Measurements from ENCODE around the gene PDK2. TPM values are rescaled to one million over a fixed set of nuclear protein-coding genes. Genes with fewer than 3 reads are reported as not detected.

Gene PDK2
- total RNA-seq (2011; cell fraction: chromatin; rRNA removed; ENCODE audit: low replicate concordance) = 1.4 and 4.1 TPM in 2 replicates
- 1.1 and 3.0 TPM in 2 replicates for total RNA-seq (2011; cell fraction: nucleolus; rRNA removed)
- total RNA-seq (2011; cell fraction: nucleoplasm; rRNA removed) = 0.37 and 0.53 TPM in 2 replicates
- total RNA-seq (2014; rRNA removed) (1.00 and 1.5 TPM in 2 replicates), total RNA-seq (2014; rRNA removed; fragmentation: Illumina TruSeq; extraction: Trizol) (0.38 and 0.87 TPM in 2 replicates), total RNA-seq (2015; rRNA removed; fragmentation: Illumina TruSeq; extraction: Trizol) (1.2 and 1.4 TPM in 2 replicates), total RNA-seq (2021) (1.9 and 2.5 TPM in 2 replicates), polyA plus RNA-seq (2011; rRNA removed) (1.8 and 5.3 TPM in 2 replicates), polyA plus RNA-seq (2014; fragmentation: Illumina TruSeq; extraction: Trizol) (2.0 and 2.7 TPM in 2 replicates), polyA plus RNA-seq (2014; fragmentation: Nextera tagmentation; extraction: Ambion mirVana) (under 1 TPM; 0.03 to 0.08 TPM), polyA plus RNA-seq (2014; rRNA removed) (1.5 and 2.6 TPM in 2 replicates), polyA minus RNA-seq (2011; rRNA and poly(A)+ RNA removed) (3.0 and 4.2 TPM in 2 replicates), Bru-seq, nascent RNA (percentile 24 among the genes with signal in this experiment), BruChase-seq, experiment 1, labeled RNA remaining after a 2-hour chase (percentile 6 among the genes with signal in this experiment), BruChase-seq, experiment 2, labeled RNA remaining after a 6-hour chase (percentile 13 among the genes with signal in this experiment)
- polyA plus RNA-seq (2011; cell fraction: cytosol; rRNA removed) = 3.7 and 10.5 TPM in 2 replicates
- polyA plus RNA-seq (2011; cell fraction: nucleus; rRNA removed) = 4.9 and 5.8 TPM in 2 replicates
- 2.6 and 5.2 TPM in 2 replicates for polyA plus RNA-seq (2012)
- polyA minus RNA-seq (2011; cell fraction: cytosol; rRNA and poly(A)+ RNA removed) = 3.3 and 9.3 TPM in 2 replicates
- polyA minus RNA-seq (2011; cell fraction: nucleus; rRNA and poly(A)+ RNA removed) = 1.6 and 1.8 TPM in 2 replicates
- long read RNA-seq, experiment 1 = 0 reads
- long read RNA-seq, experiment 2, partial matches to known transcripts = 0 of 2 reads
- long read RNA-seq, experiment 2, other reads (novel, unspliced or antisense) = 0 of 2 reads
- long read RNA-seq, experiment 3, partial matches to known transcripts = 0 of 1 reads
- long read RNA-seq, experiment 3, other reads (novel, unspliced or antisense) = 0 of 1 reads

DNA sequence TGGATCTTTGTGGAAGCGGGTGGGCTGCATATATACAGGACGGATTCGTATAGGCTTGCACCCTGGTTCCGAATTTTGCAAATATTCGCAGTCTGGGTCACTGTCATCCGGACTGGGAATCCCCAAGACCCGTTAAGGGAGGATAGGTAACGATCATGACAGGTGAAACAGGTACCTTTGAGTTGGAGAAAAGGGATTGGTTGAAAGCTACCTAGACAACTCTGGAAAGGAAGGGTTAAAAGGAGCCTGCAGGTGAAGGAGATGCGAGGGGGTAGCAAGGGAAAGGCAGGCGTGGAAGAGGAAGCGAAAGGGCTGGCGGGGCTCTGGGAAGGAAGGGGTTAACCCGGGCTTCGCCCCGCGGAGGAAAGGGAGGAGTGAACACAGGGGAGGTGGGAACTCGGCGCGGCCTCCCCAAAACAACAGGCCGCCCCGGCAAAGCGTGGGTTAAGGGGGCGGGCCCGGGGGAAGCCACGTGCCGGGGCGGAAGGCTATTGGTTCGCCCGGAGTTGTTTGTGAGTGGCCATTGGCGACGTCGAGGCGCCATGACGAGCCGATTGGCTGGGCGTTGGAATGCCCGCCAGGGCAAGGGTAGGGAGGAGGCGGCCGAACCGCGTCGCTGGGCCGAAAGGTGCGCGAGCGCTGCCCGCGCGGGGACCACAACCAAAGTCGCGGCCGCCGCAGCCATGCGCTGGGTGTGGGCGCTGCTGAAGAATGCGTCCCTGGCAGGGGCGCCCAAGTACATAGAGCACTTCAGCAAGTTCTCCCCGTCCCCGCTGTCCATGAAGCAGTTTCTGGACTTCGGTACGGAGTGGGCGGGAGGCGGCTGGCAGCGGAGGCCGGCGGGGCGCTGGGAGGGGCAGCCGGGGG, at the start of gene PDK2:
TSS of gene PDK2 (plus strand) at position 599 of the 867 bp plus-strand sequence. CDS start at position 684, 85 bp downstream.
- intact Hi-C loops (cut with micrococcal nuclease) = loop anchor here (1.0 kb wide), 2 partner anchors 66 to 202 kb away; no protein-coding TSS in a partner anchor
- TF ChIP-seq PRPF4 (IDR thresholded peaks at IDR 0.05; ENCODE audit: insufficient read depth, low read depth, low read length, poor library complexity, severe bottlenecking) (no peak), ETV5 (CRISPR knock-in tag; IDR thresholded peaks at IDR 0.05; ENCODE audit: low read depth) (0 out of 2 replicates have a peak, but pooled peaks have one; percentile 34), PTRF (tag; IDR thresholded peaks at IDR 0.05) (no peak), PPARD (CRISPR knock-in tag; IDR thresholded peaks at IDR 0.05) (no peak), NRF1 (conservative IDR thresholded peaks at IDR 0.05 in 1 of 2, IDR thresholded peaks at IDR 0.05 in 1 of 2) (peak; percentile 69), FOS (IDR thresholded peaks at IDR 0.05; ENCODE audit: extremely low read depth, insufficient read length) (peak; percentile 82), YY1 (IDR thresholded peaks at IDR 0.05; ENCODE audit: borderline replicate concordance in 1 of 3, control insufficient read depth in 1 of 3, extremely low read depth in 1 of 3, insufficient read depth in 3 of 3, insufficient read length in 1 of 3, insufficient replicate concordance in 2 of 3, low read depth in 1 of 3, low read length in 2 of 3) (peak in 2 of 3 experiments; percentile 59 to 70), FOXM1 (IDR thresholded peaks at IDR 0.05; ENCODE audit: low read depth) (peak; percentile 75), FOXM1 (CRISPR knock-in tag; IDR thresholded peaks at IDR 0.05; ENCODE audit: low read depth) (no peak), ARHGAP35 (IDR thresholded peaks at IDR 0.05; ENCODE audit: partially characterized antibody) (no peak), ZNF12 (CRISPR knock-in tag; IDR thresholded peaks at IDR 0.05) (0 out of 2 replicates have a peak, but pooled peaks have one; percentile 33), SP1 (CRISPR knock-in tag; IDR thresholded peaks at IDR 0.05) (peak; percentile 96)
- TF ChIP-seq, protein P1, sequence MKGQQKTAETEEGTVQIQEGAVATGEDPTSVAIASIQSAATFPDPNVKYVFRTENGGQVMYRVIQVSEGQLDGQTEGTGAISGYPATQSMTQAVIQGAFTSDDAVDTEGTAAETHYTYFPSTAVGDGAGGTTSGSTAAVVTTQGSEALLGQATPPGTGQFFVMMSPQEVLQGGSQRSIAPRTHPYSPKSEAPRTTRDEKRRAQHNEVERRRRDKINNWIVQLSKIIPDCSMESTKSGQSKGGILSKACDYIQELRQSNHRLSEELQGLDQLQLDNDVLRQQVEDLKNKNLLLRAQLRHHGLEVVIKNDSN (CRISPR knock-in tag; IDR thresholded peaks at IDR 0.05) = peak; percentile 97

More for the DNA sequence above, at the start of gene PDK2:
- Histone ChIP-seq H3K79me2 (ENCODE audit: control insufficient read depth, insufficient read depth, low read length) (no peaks in the 10 kb centered on the region), H3K4me3 (peak within 1 kb of the TSS; percentile 34), H3K9me1 (ENCODE audit: control insufficient read depth, insufficient read depth, low read length) (no peaks in the 10 kb centered on the region), H3K9me3 (replicated peaks; ENCODE audit: control insufficient read depth, insufficient read depth, low read depth, low read length) (no peaks in the 10 kb centered on the region), H2AFZ (ENCODE audit: low read depth, low read length) (peak within 1 kb of the TSS; percentile 75), H3K9ac (ENCODE audit: insufficient read depth in 1 of 2, low read depth in 2 of 2, low read length in 2 of 2) (peak within 1 kb of the TSS in 1 of 2 experiments; percentile 72; a peak in 2 of 4 replicates), H3K27ac (ENCODE audit: extremely low read depth, low read depth, low read length) (no peak within 1 kb of the TSS), H3K4me1 (replicated peaks in 1 of 2; ENCODE audit: control insufficient read depth in 2 of 2, insufficient read depth in 2 of 2, low read length in 2 of 2) (peaks cover 3 to 17% of the 10 kb centered on the region in 2 experiments; a peak in 4 of 5 replicates), H3K36me3 (ENCODE audit: control insufficient read depth, insufficient read depth, low read length) (no peaks in the 10 kb centered on the region), H3K27me3 (ENCODE audit: control insufficient read depth in 2 of 2, insufficient read depth in 2 of 2, low read length in 2 of 2) (peaks cover 7 to 33% of the 10 kb centered on the region in 2 experiments; a peak in 4 of 5 replicates), H3K4me2 (ENCODE audit: insufficient read depth, low read length) (peak within 1 kb of the TSS; percentile 68), H4K20me1 (replicated peaks; ENCODE audit: control insufficient read depth, insufficient read depth, low read length) (peaks cover 16% of the 10 kb centered on the region; the same call in 1 of the 2 replicates)
- peak; percentile 97 for ATAC-seq
- no peak for FAIRE-seq
- POLR2A ChIA-PET = interaction anchor here (0.5 to 1.0 kb wide), 2 partner anchors 28 to 186 kb away, joined by 4 read pairs; no protein-coding TSS in a partner anchor
- no TSS peak for BruUV-seq (replicated peaks)
- WGBS (ENCODE audit: insufficient coverage, low coverage, missing lambda C conversion rate) = 18% methylated on average over 35 of the region's 68 CpGs
- in situ Hi-C loops (cut with MboI) = loop anchor here (5.0 kb wide), 1 partner anchor 197 kb away; no protein-coding TSS in a partner anchor
- CTCF ChIA-PET (ENCODE audit: low intra/inter-chr PET ratio) = interaction anchor here (0.7 to 1.6 kb wide), 4 partner anchors 66 to 202 kb away, joined by 3 to 6 read pairs (median 4); no protein-coding TSS in a partner anchor
- DNase-seq (ENCODE audit: extremely low read depth in 1 of 4, low spot score in 3 of 4) = peak; percentile 74 to 93 (median 85)

Measured in K562 (cell line).